OCI-LY1 (cell line): ENCODE measurements around the gene LGALS3.

Source experiments
- H2AFZ ChIP-seq: fragments of 200-600 bp; sonication (generic), shearing (Covaris generic); 2 replicates; pipeline ENCODE4 v1.6.0; 2014; ENCODE audit warnings: antibody characterized with exemption, mild to moderate bottlenecking, low read length
- H3F3A ChIP-seq: fragments of 200-600 bp; sonication (generic), shearing (Covaris generic); 2 replicates; pipeline ENCODE4 v1.6.0; 2014; ENCODE audit warnings: mild to moderate bottlenecking, antibody characterized with exemption, low read length, moderate library complexity; ENCODE audit not compliant: insufficient read depth
- H3K27ac ChIP-seq: fragments of 200-600 bp; sonication (generic); 2 replicates; pipeline ENCODE4 v1.5.1; 2014; ENCODE audit warnings: low read length, mixed run types, mild to moderate bottlenecking, low read depth; ENCODE audit not compliant: poor library complexity, severe bottlenecking
- H3K27me3 ChIP-seq: fragments of 200-600 bp; sonication (generic); 2 replicates; pipeline ENCODE4 v1.6.0; 2014; ENCODE audit warnings: antibody characterized with exemption, mild to moderate bottlenecking, low read length, moderate library complexity; ENCODE audit not compliant: insufficient read depth
- H3K36me3 ChIP-seq: fragments of 200-600 bp; sonication (generic); 2 replicates; pipeline ENCODE4 v1.6.1; 2014; ENCODE audit warnings: mild to moderate bottlenecking, antibody characterized with exemption, low read length, moderate library complexity, mixed read lengths; ENCODE audit not compliant: insufficient read depth
- H3K4me1 ChIP-seq: fragments of 200-600 bp; sonication (generic); 2 replicates; pipeline ENCODE4 v1.5.1; 2014; ENCODE audit warnings: mild to moderate bottlenecking, low read length, moderate library complexity; ENCODE audit not compliant: insufficient read depth, severe bottlenecking
- H3K4me2 ChIP-seq: fragments of 200-600 bp; sonication (generic), shearing (Covaris generic); 2 replicates; pipeline ENCODE4 v1.6.1; 2014; ENCODE audit warnings: low read length
- H3K4me3 ChIP-seq: fragments of 200-600 bp; sonication (generic); 2 replicates; pipeline ENCODE4 v1.5.1; 2014; ENCODE audit warnings: low read length, low read depth, mild to moderate bottlenecking, mixed read lengths; ENCODE audit not compliant: poor library complexity, severe bottlenecking
- H3K79me2 ChIP-seq: fragments of 200-600 bp; shearing (Covaris generic); 2 replicates; pipeline ENCODE4 v1.6.1; 2016; ENCODE audit warnings: mixed run types, low read length, mixed read lengths; ENCODE audit not compliant: insufficient read depth
- H3K9ac ChIP-seq: fragments of 200-600 bp; sonication (generic), shearing (Covaris generic); 2 replicates; pipeline ENCODE4 v1.6.1; 2014; ENCODE audit warnings: mild to moderate bottlenecking, low read length, mixed read lengths
- H3K9me2 ChIP-seq: fragments of 200-600 bp; sonication (generic), shearing (Covaris generic); 2 replicates; pipeline ENCODE4 v1.6.1; 2014; ENCODE audit warnings: low read depth, mild to moderate bottlenecking, low read length, mixed read lengths
- H3K9me3 ChIP-seq: fragments of 200-600 bp; shearing (Covaris generic); 2 replicates; pipeline ENCODE4 v1.6.1; 2014; ENCODE audit warnings: low read length, mixed read lengths
- H4K20me1 ChIP-seq: fragments of 200-600 bp; sonication (generic), shearing (Covaris generic); 2 replicates; pipeline ENCODE4 v1.6.0; 2016; ENCODE audit warnings: mild to moderate bottlenecking, low read length; ENCODE audit not compliant: insufficient read depth
- EZH2 ChIP-seq: fragments of 200-600 bp; sonication (generic), shearing (Covaris generic); IDR thresholded peaks from 2 replicates; pipeline ENCODE4 v1.8.0; 2017; ENCODE audit warnings: borderline replicate concordance, mixed run types, mild to moderate bottlenecking, antibody characterized with exemption, low read length, moderate library complexity, mixed read lengths
- TF ChIP-seq, protein P1 (sequence below): fragments of 200-600 bp; sonication (generic), shearing (Covaris generic); IDR thresholded peaks from 2 replicates; pipeline ENCODE4 v1.5.1; 2017; ENCODE audit warnings: mild to moderate bottlenecking, antibody characterized with exemption, low read length, moderate library complexity, mixed read lengths

LGALS3 gene

DNA sequence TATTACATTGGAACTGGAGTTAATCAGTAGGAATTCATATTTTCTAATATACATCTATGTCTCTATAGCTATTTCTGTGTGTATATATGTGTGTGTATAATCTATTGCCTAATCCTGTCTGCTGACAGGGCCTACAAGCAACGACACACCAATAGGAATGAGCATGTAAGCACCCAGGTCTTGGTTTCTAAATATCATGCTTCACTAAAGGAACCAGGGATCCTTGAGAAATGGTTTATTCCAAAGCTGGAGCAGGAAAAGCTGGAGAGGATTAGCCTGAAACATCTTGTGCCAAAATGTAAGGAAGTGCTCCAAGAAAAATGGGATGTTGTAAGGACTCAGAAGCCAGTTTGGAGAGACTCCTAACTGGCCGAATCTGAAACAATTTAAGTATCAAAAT, 29.3 kb upstream of the LGALS3 start:
- H3F3A ChIP-seq, result no peaks in the 10 kb centered on the region
- peaks cover 7% of the 10 kb centered on the region; the same call in 1 of the 2 replicates for H3K36me3 ChIP-seq
- no peak overlapping the region for H3K27ac ChIP-seq
- no peaks in the 10 kb centered on the region for H3K79me2 ChIP-seq
- H3K27me3 ChIP-seq, result no peaks in the 10 kb centered on the region
- H3K4me2 ChIP-seq, result no peak overlapping the region
- no peak overlapping the region for H3K9ac ChIP-seq
- no peak overlapping the region for H2AFZ ChIP-seq
- H3K4me1 ChIP-seq, result peaks cover 46% of the 10 kb centered on the region
- H3K9me2 ChIP-seq, result no peaks in the 10 kb centered on the region
- H4K20me1 ChIP-seq, result no peaks in the 10 kb centered on the region
- 0 out of 2 replicates have a peak, but pooled peaks cover 7% of the 10 kb centered on the region for H3K9me3 ChIP-seq
- no peak overlapping the region for H3K4me3 ChIP-seq
- TF ChIP-seq EZH2, result no peak
- TF ChIP-seq, protein P1, sequence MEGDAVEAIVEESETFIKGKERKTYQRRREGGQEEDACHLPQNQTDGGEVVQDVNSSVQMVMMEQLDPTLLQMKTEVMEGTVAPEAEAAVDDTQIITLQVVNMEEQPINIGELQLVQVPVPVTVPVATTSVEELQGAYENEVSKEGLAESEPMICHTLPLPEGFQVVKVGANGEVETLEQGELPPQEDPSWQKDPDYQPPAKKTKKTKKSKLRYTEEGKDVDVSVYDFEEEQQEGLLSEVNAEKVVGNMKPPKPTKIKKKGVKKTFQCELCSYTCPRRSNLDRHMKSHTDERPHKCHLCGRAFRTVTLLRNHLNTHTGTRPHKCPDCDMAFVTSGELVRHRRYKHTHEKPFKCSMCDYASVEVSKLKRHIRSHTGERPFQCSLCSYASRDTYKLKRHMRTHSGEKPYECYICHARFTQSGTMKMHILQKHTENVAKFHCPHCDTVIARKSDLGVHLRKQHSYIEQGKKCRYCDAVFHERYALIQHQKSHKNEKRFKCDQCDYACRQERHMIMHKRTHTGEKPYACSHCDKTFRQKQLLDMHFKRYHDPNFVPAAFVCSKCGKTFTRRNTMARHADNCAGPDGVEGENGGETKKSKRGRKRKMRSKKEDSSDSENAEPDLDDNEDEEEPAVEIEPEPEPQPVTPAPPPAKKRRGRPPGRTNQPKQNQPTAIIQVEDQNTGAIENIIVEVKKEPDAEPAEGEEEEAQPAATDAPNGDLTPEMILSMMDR, result no peak

DNA sequence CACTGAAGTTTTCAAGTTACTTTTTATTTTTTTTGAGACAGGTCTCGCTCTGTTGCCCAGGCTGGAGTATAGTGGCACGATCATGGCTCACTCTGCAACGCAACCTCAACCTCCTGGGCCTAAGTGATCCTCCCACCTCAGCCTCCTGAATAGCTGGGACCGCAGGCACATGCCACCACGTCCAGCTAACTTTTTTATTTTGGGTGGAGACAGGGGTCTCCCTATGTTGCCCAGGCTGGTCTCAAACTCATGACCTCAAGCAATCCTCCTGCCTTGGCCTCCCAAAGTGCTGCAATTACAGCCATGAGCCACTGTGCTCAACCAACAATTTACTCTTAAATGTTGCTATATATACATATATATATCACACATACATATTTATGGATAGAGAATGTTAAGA, 27.4 kb upstream of the LGALS3 start:
- Histone ChIP-seq H3F3A (no peaks in the 10 kb centered on the region), H3K27ac (peak overlapping the region; percentile 88), H4K20me1 (no peaks in the 10 kb centered on the region), H3K79me2 (no peaks in the 10 kb centered on the region), H3K9me3 (0 out of 2 replicates have a peak, but pooled peaks cover 7% of the 10 kb centered on the region), H3K4me3 (no peak overlapping the region), H3K4me1 (peaks cover 43% of the 10 kb centered on the region), H3K4me2 (peak overlapping the region; percentile 50; the same call in 1 of the 2 replicates), H3K9ac (no peak overlapping the region), H3K27me3 (no peaks in the 10 kb centered on the region), H3K36me3 (peaks cover 7% of the 10 kb centered on the region; the same call in 1 of the 2 replicates), H3K9me2 (no peaks in the 10 kb centered on the region), H2AFZ (no peak overlapping the region)
- no peak for TF ChIP-seq EZH2
- TF ChIP-seq, protein P1, result no peak

GRCh38 chr14:55102141-55102621, 26.9 kb upstream of the LGALS3 start:
- no peaks in the 10 kb centered on the region for H3K79me2 ChIP-seq
- no peaks in the 10 kb centered on the region for H3K9me2 ChIP-seq
- no peak for TF ChIP-seq EZH2
- TF ChIP-seq, protein P1, result no peak
- no peak overlapping the region for H2AFZ ChIP-seq
- peak overlapping the region; percentile 88 for H3K27ac ChIP-seq
- 0 out of 2 replicates have a peak, but pooled peaks cover 7% of the 10 kb centered on the region for H3K9me3 ChIP-seq
- no peaks in the 10 kb centered on the region for H3K27me3 ChIP-seq
- H3K4me2 ChIP-seq, result peak overlapping the region; percentile 50
- H3K4me3 ChIP-seq, result peak overlapping the region; percentile 11
- H3K9ac ChIP-seq, result peak overlapping the region; percentile 34; the same call in 1 of the 2 replicates
- no peaks in the 10 kb centered on the region for H3F3A ChIP-seq
- peaks cover 43% of the 10 kb centered on the region for H3K4me1 ChIP-seq
- H3K36me3 ChIP-seq, result peaks cover 7% of the 10 kb centered on the region; the same call in 1 of the 2 replicates
- H4K20me1 ChIP-seq, result no peaks in the 10 kb centered on the region
